ENCODE data around the gene AGAP2.
A peak's percentile ranks its signal among the peaks of the same experiment; 100 is the strongest.

Gene AGAP2

GRCh38 chr12:57729321-57729844 is 9.2 kb downstream of the AGAP2 start:
- no peak for DNase-seq (ENCODE audit: low read depth)

DNA sequence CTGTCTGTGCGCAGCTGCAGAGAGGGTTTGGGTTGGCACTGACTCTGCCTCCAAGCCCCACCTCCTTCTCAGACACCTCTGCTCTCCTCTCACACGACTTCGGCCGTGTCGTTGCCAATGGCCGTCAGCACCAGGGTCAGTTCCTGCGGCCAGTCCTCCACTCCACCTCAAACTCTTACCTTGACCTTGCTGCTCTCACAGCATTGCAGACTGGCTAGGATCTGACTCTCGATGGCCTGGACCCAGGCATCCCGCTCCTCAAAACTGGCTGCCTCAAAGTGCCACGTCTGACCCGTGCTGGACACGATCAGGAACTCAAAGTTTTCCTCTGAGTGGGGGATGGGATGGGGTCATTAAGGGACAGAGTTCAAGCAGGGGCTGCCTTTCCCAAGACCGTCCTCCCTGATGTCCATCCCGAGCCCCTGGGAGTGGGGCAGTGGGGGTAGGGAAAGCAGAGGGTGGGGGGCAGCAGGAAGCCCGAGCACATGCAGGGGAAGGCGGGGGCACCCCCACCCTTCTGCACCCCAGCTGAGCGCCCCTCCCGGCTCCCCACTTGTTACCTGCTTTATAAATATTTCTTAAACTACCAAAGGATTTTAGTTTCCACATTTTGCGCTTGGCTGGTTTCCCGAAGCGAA is 10.7 kb downstream of the AGAP2 start:
- DNase-seq (ENCODE audit: low read depth): no peak
- H3K4me3 ChIP-seq (ENCODE audit: low read length): no peak overlapping the region
- TF ChIP-seq, protein P1, sequence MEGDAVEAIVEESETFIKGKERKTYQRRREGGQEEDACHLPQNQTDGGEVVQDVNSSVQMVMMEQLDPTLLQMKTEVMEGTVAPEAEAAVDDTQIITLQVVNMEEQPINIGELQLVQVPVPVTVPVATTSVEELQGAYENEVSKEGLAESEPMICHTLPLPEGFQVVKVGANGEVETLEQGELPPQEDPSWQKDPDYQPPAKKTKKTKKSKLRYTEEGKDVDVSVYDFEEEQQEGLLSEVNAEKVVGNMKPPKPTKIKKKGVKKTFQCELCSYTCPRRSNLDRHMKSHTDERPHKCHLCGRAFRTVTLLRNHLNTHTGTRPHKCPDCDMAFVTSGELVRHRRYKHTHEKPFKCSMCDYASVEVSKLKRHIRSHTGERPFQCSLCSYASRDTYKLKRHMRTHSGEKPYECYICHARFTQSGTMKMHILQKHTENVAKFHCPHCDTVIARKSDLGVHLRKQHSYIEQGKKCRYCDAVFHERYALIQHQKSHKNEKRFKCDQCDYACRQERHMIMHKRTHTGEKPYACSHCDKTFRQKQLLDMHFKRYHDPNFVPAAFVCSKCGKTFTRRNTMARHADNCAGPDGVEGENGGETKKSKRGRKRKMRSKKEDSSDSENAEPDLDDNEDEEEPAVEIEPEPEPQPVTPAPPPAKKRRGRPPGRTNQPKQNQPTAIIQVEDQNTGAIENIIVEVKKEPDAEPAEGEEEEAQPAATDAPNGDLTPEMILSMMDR (conservative IDR thresholded peaks at IDR 0.05; ENCODE audit: low read length): no peak

More at GRCh38 chr12:57729321-57729844, 9.2 kb downstream of the AGAP2 start:
- H3K4me3 ChIP-seq (ENCODE audit: low read length): no peak overlapping the region
- TF ChIP-seq, protein P1 (conservative IDR thresholded peaks at IDR 0.05; ENCODE audit: low read length): no peak

- H3K4me3 ChIP-seq (ENCODE audit: low read length): peak overlapping the region; percentile 98
- no peak for DNase-seq (ENCODE audit: low read depth)
- TF ChIP-seq, protein P1 (conservative IDR thresholded peaks at IDR 0.05; ENCODE audit: low read length): peak; percentile 45
These were observed 11.4 kb downstream of the AGAP2 start for GRCh38 chr12:57726884-57727757.

GRCh38 chr12:57726151-57726883 is 12.2 kb downstream of the AGAP2 start:
- DNase-seq (ENCODE audit: low read depth): peak; percentile 86
- peak overlapping the region; percentile 98 for H3K4me3 ChIP-seq (ENCODE audit: low read length)
- TF ChIP-seq, protein P1 (conservative IDR thresholded peaks at IDR 0.05; ENCODE audit: low read length): peak; percentile 81

DNA sequence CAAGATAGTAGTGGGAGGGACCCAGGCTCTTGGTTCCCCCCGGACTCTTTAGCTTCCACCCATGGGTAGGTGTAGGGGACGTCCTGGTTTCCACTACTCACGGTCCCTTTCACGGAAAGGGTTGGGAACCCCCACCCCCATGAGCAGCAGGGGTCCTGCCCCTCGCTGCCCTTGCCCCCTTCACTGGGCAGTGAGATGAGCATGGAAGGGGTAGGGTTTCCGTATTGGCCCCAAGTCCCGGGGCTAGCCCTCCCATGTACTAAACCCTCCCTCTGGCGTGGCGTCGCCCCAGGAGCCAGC is 12.7 kb downstream of the AGAP2 start:
- no peak for DNase-seq (ENCODE audit: low read depth)
- H3K4me3 ChIP-seq (ENCODE audit: low read length): peak overlapping the region; percentile 98
- TF ChIP-seq, protein P1 (conservative IDR thresholded peaks at IDR 0.05; ENCODE audit: low read length): no peak

GRCh38 chr12:57724936-57725740 is 13.4 kb downstream of the AGAP2 start:
- TF ChIP-seq, protein P1 (conservative IDR thresholded peaks at IDR 0.05; ENCODE audit: low read length): no peak
- no peak for DNase-seq (ENCODE audit: low read depth)

More at GRCh38 chr12:57724936-57725740, 13.4 kb downstream of the AGAP2 start:
- H3K4me3 ChIP-seq (ENCODE audit: low read length): no peak overlapping the region
